Retinal pigment epithelial cell (primary cell): ENCODE data around the gene AGBL1.

Source experiments
- DNase-seq: peaks from one replicate; pipeline ENCODE4 v3.0.0-alpha.2; 2010; ENCODE audit warnings: low read depth
- H3K4me3 ChIP-seq: 2 replicates; pipeline ENCODE4 v1.5.1; 2011; ENCODE audit warnings: mild to moderate bottlenecking, low read length, control low read depth, moderate library complexity
- CTCF ChIP-seq: conservative IDR thresholded peaks from 2 replicates; pipeline ENCODE4 v1.5.1; 2011; ENCODE audit warnings: low read depth, low read length, control low read depth, inconsistent platforms

AGBL1 gene

GRCh38 chr15:86759800-86760523 lies 680.3 kb downstream of the AGBL1 start:
- no peak for DNase-seq
- H3K4me3 ChIP-seq = no peak overlapping the region
- TF ChIP-seq CTCF = no peak

- no peak for DNase-seq
- no peak for TF ChIP-seq CTCF
- no peak overlapping the region for H3K4me3 ChIP-seq
These were observed 683.2 kb downstream of the AGBL1 start for GRCh38 chr15:86762874-86763273.

- TF ChIP-seq CTCF = no peak
- no peak overlapping the region for H3K4me3 ChIP-seq
- no peak for DNase-seq
These were observed 684.4 kb downstream of the AGBL1 start for GRCh38 chr15:86764021-86764420.

- no peak for TF ChIP-seq CTCF
- DNase-seq = no peak
- H3K4me3 ChIP-seq = no peak overlapping the region
These were observed 685.6 kb downstream of the AGBL1 start for GRCh38 chr15:86765281-86765680.

- DNase-seq = no peak
- H3K4me3 ChIP-seq = no peak overlapping the region
- TF ChIP-seq CTCF = no peak
These were observed 692.8 kb downstream of the AGBL1 start for GRCh38 chr15:86772369-86773059.

GRCh38 chr15:86773736-86774135 lies 694.1 kb downstream of the AGBL1 start:
- TF ChIP-seq CTCF = no peak
- DNase-seq = no peak
- H3K4me3 ChIP-seq = no peak overlapping the region

- no peak for TF ChIP-seq CTCF
- no peak for DNase-seq
- no peak overlapping the region for H3K4me3 ChIP-seq
These were observed 696.5 kb downstream of the AGBL1 start for GRCh38 chr15:86776145-86776544.
